HG03575 (cell line): ENCODE results near the gene CHGA.

Experiments used
- ATAC-seq: cut with Tn5 transposase; IDR thresholded peaks from one replicate; pipeline ENCODE4 v1.9.1; 2021; ENCODE audit not compliant: unreplicated experiment, insufficient number of reproducible peaks, low FRiP score; ENCODE audit errors: extremely low read depth

Gene CHGA

GRCh38 chr14:92902191-92902590, 20.8 kb upstream of the CHGA start:
- no peak for ATAC-seq

- ATAC-seq: no peak
Observed at GRCh38 chr14:92902726-92903125, 20.2 kb upstream of the CHGA start.

- ATAC-seq: no peak
Observed at GRCh38 chr14:92903359-92903758, 19.6 kb upstream of the CHGA start.

- ATAC-seq: no peak
Observed at GRCh38 chr14:92905667-92906066, 17.3 kb upstream of the CHGA start.

GRCh38 chr14:92906420-92906819, 16.5 kb upstream of the CHGA start:
- no peak for ATAC-seq

- no peak for ATAC-seq
Observed at GRCh38 chr14:92906823-92907222, 16.1 kb upstream of the CHGA start.

GRCh38 chr14:92907316-92907911, 15.5 kb upstream of the CHGA start:
- no peak for ATAC-seq

GRCh38 chr14:92914087-92914656, 8.8 kb upstream of the CHGA start:
- no peak for ATAC-seq

- ATAC-seq: no peak
Observed at GRCh38 chr14:92916201-92916600, 6.7 kb upstream of the CHGA start.

- ATAC-seq: no peak
Observed at GRCh38 chr14:92917041-92917940, 5.7 kb upstream of the CHGA start.

- ATAC-seq: no peak
Observed at GRCh38 chr14:92917956-92918355, 5.0 kb upstream of the CHGA start.

- no peak for ATAC-seq
Observed at GRCh38 chr14:92920001-92920400, 2.9 kb upstream of the CHGA start.

- ATAC-seq: no peak
Observed at GRCh38 chr14:92922155-92922735, 705 bp upstream of the CHGA start.

- no peak for ATAC-seq
Observed at GRCh38 chr14:92923744-92924103, 774 bp downstream of the CHGA start.

GRCh38 chr14:92924247-92924646, 1.3 kb downstream of the CHGA start:
- no peak for ATAC-seq

GRCh38 chr14:92925446-92925845, 2.5 kb downstream of the CHGA start:
- ATAC-seq: no peak

GRCh38 chr14:92926180-92926845, 3.4 kb downstream of the CHGA start:
- ATAC-seq: no peak

GRCh38 chr14:92926931-92927330, 4.0 kb downstream of the CHGA start:
- no peak for ATAC-seq
